CD14-positive monocyte (primary cell): ENCODE measurements around the gene MYH3. TPM values are rescaled to one million over a fixed set of nuclear protein-coding genes. Genes with fewer than 3 reads are reported as not detected.

ENCODE experiments used
- DNase-seq, 3 donors: peaks; one replicate each; pipeline ENCODE4 v3.0.0-alpha.2; 2011 to 2022
- H2AFZ ChIP-seq: 2 replicates; pipeline ENCODE4 v1.6.0; 2012; ENCODE audit warnings: mild to moderate bottlenecking, low read depth, low read length, inconsistent platforms; ENCODE audit not compliant: insufficient read depth, poor library complexity, severe bottlenecking
- H3K27ac ChIP-seq, 2 donors: 1 replicate in 1 of 2; 2 replicates in 1 of 2; pipeline ENCODE4 v1.5.1; 2012 to 2013; ENCODE audit warnings: low read length in 2 of 2, control low read depth in 1 of 2, inconsistent platforms in 1 of 2, low read depth in 1 of 2, mild to moderate bottlenecking in 1 of 2
- H3K27me3 ChIP-seq, 2 donors: one replicate each; pipeline versions ENCODE4 v1.6.0 to v1.6.1; 2011 to 2013; ENCODE audit warnings: low read length in 2 of 2; ENCODE audit not compliant: control insufficient read depth in 2 of 2, insufficient read depth in 2 of 2
- H3K36me3 ChIP-seq, 2 donors: replicated peaks in 1 of 2; 1 replicate in 1 of 2; 2 replicates in 1 of 2; pipeline versions ENCODE4 v1.5.1 to v1.6.1; 2012 to 2013; ENCODE audit warnings: low read length in 2 of 2, control low read depth in 1 of 2, inconsistent platforms in 1 of 2, mild to moderate bottlenecking in 1 of 2; ENCODE audit not compliant: insufficient read depth in 2 of 2, control insufficient read depth in 1 of 2
- H3K4me1 ChIP-seq, 2 donors: 1 replicate in 1 of 2; 2 replicates in 1 of 2; pipeline versions ENCODE4 v1.5.1 to v1.6.1; 2012 to 2013; ENCODE audit warnings: low read length in 2 of 2, control low read depth in 1 of 2, inconsistent platforms in 1 of 2, mild to moderate bottlenecking in 1 of 2, moderate library complexity in 1 of 2; ENCODE audit not compliant: insufficient read depth in 2 of 2, control insufficient read depth in 1 of 2
- H3K4me2 ChIP-seq: replicated peaks from 2 replicates; pipeline ENCODE3; 2012; ENCODE audit warnings: low read length, moderate library complexity, mild to moderate bottlenecking; ENCODE audit not compliant: poor library complexity, severe bottlenecking; ENCODE audit errors: extremely low read depth
- H3K4me3 ChIP-seq, 3 experiments: fragments of 200-600 bp in 1 of 3; sonication (generic) in 1 of 3; replicated peaks in 1 of 3; 1 replicate in 2 of 3; 2 replicates in 1 of 3; pipeline ENCODE4 v1.5.1; 2011 to 2013; ENCODE audit warnings: low read length in 3 of 3, mild to moderate bottlenecking in 3 of 3, control low read depth in 2 of 3, low read depth in 2 of 3, inconsistent platforms in 1 of 3, moderate library complexity in 1 of 3
- H3K79me2 ChIP-seq: 2 replicates; pipeline ENCODE4 v1.6.0; 2012; ENCODE audit warnings: mild to moderate bottlenecking, control low read depth, inconsistent platforms, low read length, moderate library complexity; ENCODE audit not compliant: insufficient read depth
- H3K9ac ChIP-seq: 2 replicates; pipeline ENCODE4 v1.6.0; 2017; ENCODE audit warnings: low read length, mild to moderate bottlenecking; ENCODE audit not compliant: insufficient read depth, poor library complexity, severe bottlenecking
- H3K9me3 ChIP-seq, 2 donors: replicated peaks in 1 of 2; 1 replicate in 1 of 2; 2 replicates in 1 of 2; pipeline versions ENCODE4 v1.5.1 to v1.6.1; 2012 to 2013; ENCODE audit warnings: low read length in 2 of 2, control low read depth in 1 of 2; ENCODE audit not compliant: control insufficient read depth in 1 of 2, insufficient read depth in 1 of 2
- H4K20me1 ChIP-seq: 2 replicates; pipeline ENCODE4 v1.6.0; 2012; ENCODE audit warnings: mild to moderate bottlenecking, low read length, control low read depth, moderate library complexity; ENCODE audit not compliant: insufficient read depth
- H3K27ac Mint-ChIP-seq, 7 donors: one replicate each; pipeline ENCODE4 v1.8.0; 2020; ENCODE audit warnings: mild to moderate bottlenecking in 7 of 7, mixed read lengths in 7 of 7, moderate library complexity in 6 of 7, inconsistent platforms in 2 of 7
- H3K27me3 Mint-ChIP-seq, 3 donors: one replicate each; pipeline ENCODE4 v1.8.0; 2021 to 2022; ENCODE audit warnings: low read depth in 3 of 3, mild to moderate bottlenecking in 3 of 3, mixed read lengths in 3 of 3, moderate library complexity in 3 of 3, inconsistent platforms in 1 of 3
- H3K36me3 Mint-ChIP-seq, 2 donors: one replicate each; pipeline ENCODE4 v1.8.0; 2020; ENCODE audit warnings: mixed read lengths in 2 of 2, inconsistent platforms in 1 of 2, mild to moderate bottlenecking in 1 of 2
- H3K4me1 Mint-ChIP-seq: one replicate; pipeline ENCODE4 v1.8.0; 2020; ENCODE audit warnings: mild to moderate bottlenecking, mixed read lengths
- H3K4me3 Mint-ChIP-seq, 2 donors: one replicate each; pipeline ENCODE4 v1.8.0; 2020; ENCODE audit warnings: mild to moderate bottlenecking in 2 of 2, mixed read lengths in 2 of 2, moderate library complexity in 1 of 2
- H3K9me3 Mint-ChIP-seq, 7 donors: one replicate each; pipeline ENCODE4 v1.8.0; 2020 to 2022; ENCODE audit warnings: mixed read lengths in 7 of 7, mild to moderate bottlenecking in 6 of 7, moderate library complexity in 6 of 7, inconsistent platforms in 2 of 7
- CTCF ChIP-seq: fragments of 200-600 bp; IDR thresholded peaks from one replicate; pipeline ENCODE4 v1.8.0; 2022; ENCODE audit warnings: antibody characterized with exemption, mild to moderate bottlenecking
- WGBS: methylation state at CpG from one replicate; pipeline ENCODE4 v1.1.5; 2013; ENCODE audit warnings: missing lambda C conversion rate; ENCODE audit not compliant: insufficient coverage; 5-methylcytosine and 5-hydroxymethylcytosine counted together
- intact Hi-C, 2 donors: fragments of 100-400 bp; cut with micrococcal nuclease; formaldehyde crosslinking; loops; one replicate each; pipeline versions ENCODE4 v1.15.0 to v1.15.1; 2023
- polyA plus RNA-seq, 3 donors: library from polyadenylated mRNA; depleted of rRNA in 1 of 3; unstranded in 2 of 3; stranded (reverse) in 1 of 3; fragments of 300-500 nt in 2 of 3; fragments of >200 nt in 1 of 3; fragmentation: Illumina TruSeq in 2 of 3; gene quantifications; 1 replicate in 2 of 3; 2 replicates in 1 of 3; pipeline ENCODE4 v1.2.3, GENCODE V29; 2012 to 2021

Gene MYH3
- polyA plus RNA-seq, 3 donors, result 0.13 to 5.7 TPM; not detected in 1

- H3K4me1 ChIP-seq, result no peaks in the 10 kb centered on the region
- Mint-ChIP-seq H3K4me3 (no peak overlapping the region), H3K4me1 (no peaks in the 10 kb centered on the region), H3K36me3 (no peaks in the 10 kb centered on the region), H3K9me3 (no peaks in the 10 kb centered on the region), H3K27ac (no peak overlapping the region), H3K27me3 (peaks cover 5 to 7% (median 7%) of the 10 kb centered on the region in 3 donors)
- no peak overlapping the region for H3K4me3 ChIP-seq
- peak overlapping the region; percentile 8 for H3K9ac ChIP-seq
- H4K20me1 ChIP-seq, result no peaks in the 10 kb centered on the region
- intact Hi-C loops, result loop anchor here in 1 of 2 donors (5.0 kb wide), 1 partner anchor 692 kb away; no protein-coding TSS in a partner anchor
- H3K36me3 ChIP-seq, result no peaks in the 10 kb centered on the region
- no peak overlapping the region for H3K27ac ChIP-seq
- 83% methylated on average over 14 of the region's 16 CpGs for WGBS
- no peak for DNase-seq
- H2AFZ ChIP-seq, result no peak overlapping the region
- no peak for TF ChIP-seq CTCF
- H3K4me2 ChIP-seq, result no peak overlapping the region
- no peaks in the 10 kb centered on the region for H3K9me3 ChIP-seq
- H3K79me2 ChIP-seq, result no peaks in the 10 kb centered on the region
- H3K27me3 ChIP-seq, result no peaks in the 10 kb centered on the region
These were observed 43.2 kb downstream of the MYH3 start for GRCh38 chr17:10613775-10614513.

- H3K4me3 Mint-ChIP-seq, result no peak overlapping the region
- Histone ChIP-seq H3K27ac (no peak overlapping the region), H3K4me2 (no peak overlapping the region), H3K9me3 (no peaks in the 10 kb centered on the region), H3K27me3 (no peaks in the 10 kb centered on the region), H4K20me1 (no peaks in the 10 kb centered on the region), H3K36me3 (no peaks in the 10 kb centered on the region), H3K79me2 (no peaks in the 10 kb centered on the region), H3K4me1 (no peaks in the 10 kb centered on the region), H3K9ac (peak overlapping the region; percentile 8), H2AFZ (no peak overlapping the region), H3K4me3 (no peak overlapping the region)
- intact Hi-C loops, result loop anchor here in 1 of 2 donors (5.0 kb wide), 1 partner anchor 691 kb away; no protein-coding TSS in a partner anchor
- 66% methylated on average over 5 of the region's 6 CpGs for WGBS
- no peaks in the 10 kb centered on the region for H3K4me1 Mint-ChIP-seq
- peaks cover 6 to 9% (median 9%) of the 10 kb centered on the region in 3 donors for H3K27me3 Mint-ChIP-seq
- H3K9me3 Mint-ChIP-seq, result no peaks in the 10 kb centered on the region
- H3K36me3 Mint-ChIP-seq, result no peaks in the 10 kb centered on the region
- H3K27ac Mint-ChIP-seq, result peak overlapping the region in 1 of 7 donors; percentile 4
- no peak for TF ChIP-seq CTCF
- DNase-seq, result no peak
These were observed 44.0 kb downstream of the MYH3 start for GRCh38 chr17:10612957-10613744.
